GM20431 (cell line): ENCODE data around the gene NCBP3.
"Not testable (repeated sequence)": the region's sequence is repeated elsewhere in the genome, so short reads cannot be mapped to it uniquely, and the experiment has no call there.

Experiments used
- in situ Hi-C: fragments of 300-500 bp; cut with MseI, MboI; formaldehyde crosslinking; loops from one replicate; pipeline ENCODE4 v1.15.0; 2020; ENCODE audit warnings: low sequenced_read_pairs; ENCODE audit not compliant: unreplicated experiment

Gene NCBP3

GRCh38 chr17:3852561-3852960 is 6.5 kb upstream of the NCBP3 start:
- in situ Hi-C loops = loop anchor here (25.0 kb wide), 1 partner anchor 160 kb away; no protein-coding TSS in a partner anchor

DNA sequence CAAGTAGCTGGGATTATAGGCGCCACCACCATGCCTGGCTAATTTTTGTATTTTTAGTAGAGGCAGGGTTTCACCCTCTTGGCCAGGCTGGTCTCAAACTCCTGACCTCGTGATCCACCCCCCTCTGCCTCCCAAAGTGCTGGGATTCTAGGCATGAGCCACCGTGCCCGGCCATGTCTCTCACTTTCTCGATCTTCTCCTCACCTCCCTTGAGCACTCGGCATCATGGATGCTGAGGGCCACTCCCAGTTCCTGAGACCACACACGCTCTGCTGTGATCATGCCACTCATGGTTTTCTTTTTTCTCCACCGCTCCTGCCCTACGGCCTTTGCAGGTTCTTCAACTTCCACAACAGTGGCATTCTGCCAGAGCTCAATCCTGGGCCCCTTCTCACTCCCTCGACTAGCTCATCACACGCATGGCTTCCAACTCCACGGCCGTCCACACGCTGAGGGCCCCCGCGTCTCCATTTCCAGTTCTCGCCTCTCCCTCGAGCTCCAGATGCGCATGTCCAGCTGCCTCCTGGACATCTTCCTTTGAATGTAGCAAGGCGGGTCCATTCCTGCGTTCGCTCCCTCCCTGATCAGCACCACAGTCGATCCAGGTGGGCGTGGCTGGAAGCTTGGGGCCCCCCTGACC is 5.5 kb upstream of the NCBP3 start:
- in situ Hi-C loops = loop anchor here (25.0 kb wide), 1 partner anchor 161 kb away; no protein-coding TSS in a partner anchor

DNA sequence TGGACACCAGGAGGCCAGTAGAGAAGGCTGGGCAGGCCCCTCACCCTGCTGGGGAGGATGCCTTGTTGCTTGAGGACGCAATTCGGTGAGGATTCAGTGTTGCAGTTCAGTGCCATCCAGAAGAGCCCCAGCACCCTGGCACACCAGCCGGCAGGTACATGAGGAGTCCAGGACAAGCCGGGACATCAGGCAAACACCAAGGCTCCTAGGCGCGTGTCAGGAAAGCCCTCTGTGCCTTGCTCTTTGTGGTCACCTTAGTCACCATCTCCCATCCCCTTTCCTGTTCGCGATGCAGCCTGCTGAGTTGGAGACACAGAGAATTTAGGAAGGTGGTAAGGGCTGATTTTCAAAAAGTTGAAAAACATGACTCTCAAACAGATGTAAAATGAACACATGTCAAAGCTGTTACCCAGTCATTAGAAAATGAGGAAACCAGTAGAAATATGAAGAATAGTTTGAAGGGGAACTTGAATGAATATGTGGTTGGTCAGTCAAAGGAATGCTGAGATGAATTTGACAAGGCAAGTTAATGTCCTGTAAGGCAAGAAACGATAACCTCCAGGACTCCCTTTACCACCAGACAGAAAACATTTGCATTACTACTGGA is 2.3 kb upstream of the NCBP3 start:
- in situ Hi-C loops = no loop called here

DNA sequence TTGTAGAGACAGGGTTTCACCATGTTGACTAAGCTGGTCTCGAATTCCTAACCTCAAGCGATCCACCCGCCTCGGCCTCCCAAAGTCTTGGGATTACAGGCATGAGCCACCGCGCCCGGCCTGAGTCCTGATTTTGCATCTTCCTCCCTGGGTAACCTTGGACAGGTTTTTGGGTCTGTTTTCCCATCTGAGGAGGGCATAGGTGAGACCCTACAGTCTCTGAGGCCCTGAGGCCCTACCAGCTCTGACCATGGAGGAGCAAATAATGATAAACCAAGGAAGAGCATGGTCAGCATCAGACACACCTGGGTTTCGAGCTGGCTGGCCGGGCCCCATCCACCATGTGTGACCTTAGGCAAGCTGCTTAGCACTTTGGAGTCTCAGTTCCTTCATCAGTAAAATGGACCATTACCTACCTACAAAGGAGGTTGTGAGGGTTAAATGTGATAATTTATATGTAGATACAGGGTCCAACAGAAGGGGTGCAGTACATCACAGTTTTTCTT is 1.2 kb upstream of the NCBP3 start:
- in situ Hi-C loops = no loop called here

- in situ Hi-C loops = no loop called here
Measured at GRCh38 chr17:3846437-3847164, 555 bp upstream of the NCBP3 start.

GRCh38 chr17:3845291-3845620 is 790 bp downstream of the NCBP3 start:
- in situ Hi-C loops = no loop called here

- in situ Hi-C loops = not testable (repeated sequence)
Measured at GRCh38 chr17:3844556-3844955, 1.5 kb downstream of the NCBP3 start.

DNA sequence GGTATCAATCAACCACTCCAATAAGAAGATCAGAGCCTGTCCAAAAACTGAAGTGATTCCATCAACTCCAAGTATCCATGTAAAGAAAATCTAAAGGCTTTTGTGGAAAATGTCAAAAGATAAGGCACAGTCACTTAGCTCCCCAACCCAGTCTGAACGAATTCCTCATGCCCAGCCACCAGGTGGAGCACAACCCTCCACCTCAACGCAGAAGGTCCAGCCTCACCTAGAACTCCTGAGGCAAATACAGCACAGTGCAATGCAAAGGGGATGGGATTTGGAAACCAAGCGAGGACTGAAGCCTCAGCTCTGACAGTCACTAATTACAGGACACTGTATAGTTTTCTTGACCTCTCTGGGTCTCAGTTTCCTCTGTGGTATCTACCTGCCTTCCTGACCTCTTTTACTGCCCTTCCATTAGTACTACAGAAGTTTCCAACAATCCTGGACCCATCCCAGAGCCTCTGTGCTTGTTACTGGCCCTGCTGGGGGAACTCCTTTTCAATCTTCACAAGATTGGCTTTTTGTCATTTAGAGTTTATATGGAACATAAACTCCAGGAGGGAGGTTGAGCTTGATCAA is 2.0 kb downstream of the NCBP3 start:
- in situ Hi-C loops = no loop called here

DNA sequence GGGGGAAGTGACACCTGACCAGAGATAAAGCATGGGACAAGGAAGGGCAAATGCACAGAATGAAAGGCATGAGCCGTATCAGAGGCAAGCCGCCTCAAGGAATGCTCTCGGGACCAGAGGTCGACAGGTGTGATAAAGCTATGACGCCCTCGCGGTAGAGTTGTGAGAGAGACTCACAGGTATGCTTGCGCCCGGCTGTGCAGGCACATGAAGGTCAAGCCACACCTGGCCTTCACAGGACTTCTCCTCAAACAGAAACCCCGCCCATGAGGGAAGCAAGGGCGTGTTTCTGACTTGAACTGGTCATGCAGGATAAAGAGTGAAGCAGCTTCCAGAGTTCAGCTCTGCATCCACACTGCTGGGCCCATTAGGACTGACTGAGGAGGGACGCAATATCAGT is 7.8 kb downstream of the NCBP3 start:
- in situ Hi-C loops = no loop called here

DNA sequence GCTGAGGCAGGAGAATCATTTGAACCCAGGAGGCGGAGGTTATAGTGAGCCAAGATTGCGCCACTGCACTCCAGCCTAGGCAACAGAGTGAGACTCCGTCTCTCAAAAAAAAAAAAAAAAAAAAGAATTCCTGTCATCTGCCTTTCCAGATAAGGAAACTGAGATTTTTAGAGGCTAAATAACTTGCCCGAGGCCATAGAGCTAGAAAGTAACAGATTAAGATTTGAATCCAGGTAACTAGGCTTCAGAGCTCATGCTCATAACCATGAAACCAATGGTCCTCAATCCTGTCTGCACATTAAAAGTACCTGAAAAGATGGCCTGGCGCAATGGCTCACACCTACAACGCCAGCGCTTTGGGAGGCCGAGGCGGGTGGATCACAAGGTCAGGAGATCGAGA is 9.5 kb downstream of the NCBP3 start:
- in situ Hi-C loops = no loop called here

- in situ Hi-C loops = no loop called here
Measured at GRCh38 chr17:3835410-3836229, 10.4 kb downstream of the NCBP3 start.

DNA sequence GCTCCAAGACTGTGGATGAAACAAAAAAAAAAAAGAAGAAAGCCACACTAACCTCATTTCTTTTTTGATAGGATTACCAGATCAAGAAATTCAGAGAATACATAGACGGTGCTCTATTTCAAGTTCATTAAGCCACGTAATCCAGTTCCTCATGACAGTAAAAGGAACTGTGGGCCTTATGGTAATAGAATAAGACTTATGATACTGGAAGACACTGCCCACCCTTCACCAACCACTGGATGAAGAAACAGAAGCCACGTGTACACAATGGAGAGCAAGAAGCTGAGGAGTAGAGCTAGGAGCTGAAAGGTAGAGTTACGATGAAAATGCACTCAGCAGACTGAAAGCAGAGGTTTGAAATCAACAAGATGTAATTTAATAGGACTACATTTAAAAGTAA is 11.2 kb downstream of the NCBP3 start:
- in situ Hi-C loops = no loop called here

GRCh38 chr17:3828852-3829232 is 17.2 kb downstream of the NCBP3 start:
- in situ Hi-C loops = no loop called here

- in situ Hi-C loops = no loop called here
Measured at GRCh38 chr17:3828151-3828851, 17.7 kb downstream of the NCBP3 start.

DNA sequence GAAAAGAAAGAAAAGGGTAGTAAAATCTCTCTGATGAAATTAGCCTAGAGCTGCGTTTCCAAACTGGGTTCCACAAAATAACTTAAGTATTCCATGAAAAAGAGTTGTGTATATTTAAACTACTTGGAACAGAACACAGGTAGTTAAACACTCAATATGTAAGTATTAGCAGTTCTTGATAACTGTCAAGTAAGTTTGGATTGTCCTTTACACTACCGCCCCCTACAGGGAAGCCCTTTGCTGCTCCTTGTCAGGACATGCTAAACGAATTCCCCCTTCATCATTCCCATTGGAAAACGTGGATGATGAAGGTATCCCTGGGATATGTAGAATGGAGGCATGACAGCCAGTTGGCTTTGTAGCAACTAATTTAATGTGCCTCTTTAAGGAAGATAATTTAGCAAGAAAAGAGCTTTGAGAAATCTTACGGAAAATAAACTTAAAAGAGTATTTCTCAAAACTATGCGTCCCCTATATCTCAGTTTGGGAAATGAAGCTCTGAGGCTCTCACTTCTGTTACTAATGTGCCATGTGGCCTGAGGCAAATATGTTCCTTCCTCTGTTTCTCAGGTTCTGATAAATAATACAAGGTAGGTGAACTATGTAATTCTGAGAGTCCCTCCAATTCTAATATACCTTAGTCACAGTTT is 18.8 kb downstream of the NCBP3 start:
- in situ Hi-C loops = no loop called here

- in situ Hi-C loops = no loop called here
Measured at GRCh38 chr17:3826191-3826590, 19.9 kb downstream of the NCBP3 start.

DNA sequence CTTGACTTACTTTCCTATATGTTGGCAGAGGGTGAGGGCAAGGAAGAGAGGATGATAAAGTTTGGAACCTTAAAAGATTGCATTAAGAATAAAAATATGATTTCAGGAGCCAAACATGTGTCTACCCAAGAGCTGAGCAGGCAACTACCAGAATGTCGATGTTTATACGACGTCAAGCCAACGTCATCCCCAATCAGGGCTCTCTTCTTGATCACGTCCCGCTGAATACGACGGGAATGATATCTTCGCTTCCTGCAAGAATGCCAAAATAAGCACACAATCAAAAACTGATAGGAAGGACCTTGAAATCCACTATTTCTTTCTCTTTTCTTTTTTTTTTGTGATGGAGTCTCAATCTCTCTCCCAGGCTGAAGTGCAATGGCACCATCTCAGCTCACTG is 24.9 kb downstream of the NCBP3 start:
- in situ Hi-C loops = no loop called here

- in situ Hi-C loops = loop anchor here (10.0 kb wide), 1 partner anchor 84 kb away; no protein-coding TSS in a partner anchor
Measured at GRCh38 chr17:3818786-3819185, 27.3 kb downstream of the NCBP3 start.
